IPS-18c (cell line): ENCODE data around the gene ELL.
A peak's percentile ranks its signal among the peaks of the same experiment; 100 is the strongest.

Experiments used
- H3K4me3 ChIP-seq: 2 replicates; pipeline ENCODE4 v1.7.0; 2013; ENCODE audit warnings: low read depth, mild to moderate bottlenecking, low read length, moderate library complexity; ENCODE audit not compliant: insufficient read depth
- H3K9me3 ChIP-seq: one replicate; pipeline ENCODE4 v1.6.1; 2013; ENCODE audit warnings: mild to moderate bottlenecking, low read length, moderate library complexity; ENCODE audit not compliant: control insufficient read depth, insufficient read depth

ELL gene

DNA sequence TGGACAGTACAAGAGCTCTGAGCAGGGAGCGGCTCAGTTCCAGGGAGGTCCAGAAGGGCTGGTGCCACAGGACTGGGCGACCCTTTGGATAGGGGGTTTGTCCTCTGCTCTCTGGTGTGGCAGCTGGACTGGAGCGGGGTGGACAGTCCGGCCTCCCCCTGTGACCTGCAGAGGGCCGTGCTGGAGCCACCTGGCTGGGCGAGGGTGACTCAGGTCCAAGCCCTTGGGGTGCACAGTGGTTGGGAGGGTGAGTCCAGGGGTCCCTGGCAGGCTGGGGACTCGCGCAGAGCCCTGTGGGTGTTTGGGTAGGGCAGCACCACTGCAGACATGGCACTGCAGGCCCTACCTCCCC, 95.5 kb downstream of the ELL start:
- Histone ChIP-seq H3K4me3 (no peak overlapping the region), H3K9me3 (no peaks in the 10 kb centered on the region)

DNA sequence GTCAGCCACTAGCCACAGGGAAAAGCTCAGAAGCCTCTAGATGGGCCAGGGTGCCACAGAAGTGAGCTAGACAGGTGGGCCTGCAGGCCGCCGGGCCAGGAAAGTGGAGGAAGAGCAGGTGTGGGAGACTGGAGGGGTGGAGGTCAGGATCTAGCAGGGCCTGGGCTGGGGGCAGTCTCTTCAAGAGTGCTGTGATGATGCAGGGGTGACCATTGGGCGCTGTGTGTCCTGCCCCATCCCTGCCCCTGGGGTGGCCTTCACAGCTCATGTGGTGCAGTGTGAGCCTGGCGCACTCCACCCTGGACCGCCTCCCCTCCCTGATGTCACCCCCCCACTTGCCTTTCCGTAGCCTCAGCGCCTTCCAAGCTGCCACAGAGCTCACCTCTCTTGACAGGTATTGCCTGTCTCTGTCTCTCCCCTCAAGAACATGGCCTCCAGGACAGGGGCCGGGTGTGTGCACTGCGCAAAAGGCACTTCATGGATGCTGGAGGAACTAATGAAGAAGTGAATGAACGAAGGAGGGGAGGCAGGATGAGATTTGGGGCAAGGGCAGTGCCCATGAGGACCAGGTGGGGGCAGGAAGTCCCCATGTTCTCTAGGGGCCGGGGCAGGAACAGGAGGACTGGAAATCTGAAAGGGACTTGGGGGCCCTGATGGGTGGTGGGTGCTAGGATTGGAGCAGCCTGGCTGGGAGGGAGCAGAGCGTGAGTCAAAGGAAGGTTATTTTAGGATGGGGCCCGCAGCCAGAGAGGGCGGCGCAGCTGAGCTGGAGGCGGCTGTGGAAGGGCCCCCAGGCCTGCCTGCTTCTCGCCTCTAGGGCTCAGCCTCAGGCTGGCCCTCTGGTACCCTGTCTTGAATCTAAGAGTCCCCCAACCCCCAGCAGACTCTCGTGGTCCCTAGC, 96.1 kb downstream of the ELL start:
- no peaks in the 10 kb centered on the region for H3K9me3 ChIP-seq
- no peak overlapping the region for H3K4me3 ChIP-seq

DNA sequence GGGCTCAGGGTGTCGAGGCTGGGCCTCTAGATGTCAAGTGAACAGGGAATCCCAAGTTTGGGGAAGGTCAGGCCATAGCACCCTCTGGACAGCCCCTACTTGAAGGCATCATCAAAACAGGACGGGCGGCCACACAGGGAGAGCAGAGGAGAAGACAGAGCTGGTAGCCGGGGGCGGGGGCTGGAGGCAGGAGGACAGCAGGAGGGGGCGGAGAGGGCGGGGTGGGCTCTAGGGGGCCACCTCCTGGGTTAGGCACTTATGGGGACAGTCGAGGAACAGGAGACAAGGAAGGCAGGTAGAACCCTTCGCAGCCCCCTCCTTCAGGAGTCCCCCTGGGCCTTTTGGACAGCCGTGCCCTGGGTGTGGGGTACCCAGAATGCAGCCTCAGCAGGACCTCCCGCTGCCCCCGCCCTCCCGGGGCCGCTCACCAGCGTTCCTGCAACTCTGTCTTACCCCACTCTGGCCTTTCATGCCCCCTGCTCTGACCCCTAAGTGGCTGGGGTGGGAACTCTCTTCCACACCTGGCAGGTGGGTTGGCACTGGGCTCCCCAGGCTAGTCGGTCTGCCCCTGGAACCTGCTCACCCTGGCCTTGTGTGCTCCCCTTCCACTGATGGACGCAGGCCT, 96.9 kb downstream of the ELL start:
- H3K9me3 ChIP-seq: no peaks in the 10 kb centered on the region

DNA sequence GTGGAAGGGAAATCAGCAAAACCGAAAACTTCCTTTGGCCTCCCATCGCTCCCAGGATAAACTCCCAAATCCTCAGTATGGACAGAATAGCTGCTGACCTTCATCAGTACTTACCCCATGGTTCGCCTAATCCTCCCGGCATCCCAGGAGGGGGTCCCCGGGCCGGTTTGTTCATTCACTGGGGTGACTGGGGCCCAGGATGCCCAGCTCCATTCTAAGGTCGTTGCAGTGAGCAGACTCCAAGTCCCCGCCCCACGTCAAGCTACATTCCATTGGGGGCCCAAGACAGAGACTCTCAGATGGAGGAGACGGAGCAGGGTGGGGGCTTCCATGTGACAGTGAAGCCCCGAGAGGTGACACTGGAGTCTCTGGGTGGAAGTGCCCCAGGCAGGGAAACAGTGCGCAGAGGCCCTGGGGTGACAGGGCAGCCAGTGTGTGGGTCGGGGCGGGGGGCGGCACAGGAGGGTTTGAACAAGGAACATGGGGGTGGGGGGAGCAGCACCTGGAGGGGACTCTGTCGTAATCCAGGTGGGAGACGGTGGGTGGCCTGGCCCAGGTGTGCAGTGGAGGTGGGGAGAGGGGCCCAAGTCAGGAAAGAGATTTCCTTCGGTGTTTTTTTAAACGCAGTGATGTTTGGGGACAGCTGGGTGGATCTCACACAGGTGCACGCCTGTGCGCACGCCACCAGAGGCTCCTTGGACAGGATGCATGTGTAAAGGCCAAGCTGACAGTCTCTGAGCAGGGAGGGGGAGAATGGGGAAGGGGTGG, 97.6 kb downstream of the ELL start:
- no peak overlapping the region for H3K4me3 ChIP-seq
- H3K9me3 ChIP-seq: no peaks in the 10 kb centered on the region

More for the DNA sequence above, 96.9 kb downstream of the ELL start:
- no peak overlapping the region for H3K4me3 ChIP-seq

DNA sequence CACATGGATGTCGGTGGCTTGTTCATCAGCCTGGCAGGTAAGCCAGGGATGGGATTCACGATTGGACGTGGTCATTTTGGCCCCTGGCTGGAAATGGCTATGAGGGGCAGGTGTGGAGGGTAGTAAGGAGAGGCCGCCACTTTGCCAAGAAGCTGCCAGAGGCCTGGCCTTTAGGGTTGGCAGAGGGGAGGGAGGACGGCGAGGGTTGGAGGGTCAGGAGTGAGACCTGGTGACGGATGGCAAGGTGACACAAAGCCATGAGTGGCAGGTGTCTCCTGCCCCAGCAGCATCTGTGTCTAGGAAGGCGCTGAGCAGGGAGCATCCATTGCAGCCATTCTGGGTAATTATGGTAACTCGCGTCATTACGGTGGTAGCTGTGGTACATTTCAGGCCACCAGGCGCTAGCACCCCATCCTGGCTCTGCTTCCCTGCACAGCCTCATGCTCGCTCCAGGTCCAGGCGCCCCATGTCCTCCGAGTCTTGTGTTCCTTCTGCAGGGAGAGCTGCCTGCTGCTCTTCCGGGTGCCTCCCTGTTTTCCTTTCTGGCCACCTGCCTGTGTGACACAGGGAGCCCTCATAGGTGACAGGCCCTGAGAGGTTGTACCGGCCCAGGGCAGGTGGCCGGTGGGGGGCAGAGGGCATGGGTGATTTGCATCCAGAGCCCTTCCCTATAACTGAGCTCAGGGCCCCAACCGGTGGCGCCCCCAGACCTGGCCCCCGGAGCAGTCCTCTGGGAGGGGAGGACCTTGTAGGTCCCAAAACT, 98.4 kb downstream of the ELL start:
- no peak overlapping the region for H3K4me3 ChIP-seq
- H3K9me3 ChIP-seq: no peaks in the 10 kb centered on the region

DNA sequence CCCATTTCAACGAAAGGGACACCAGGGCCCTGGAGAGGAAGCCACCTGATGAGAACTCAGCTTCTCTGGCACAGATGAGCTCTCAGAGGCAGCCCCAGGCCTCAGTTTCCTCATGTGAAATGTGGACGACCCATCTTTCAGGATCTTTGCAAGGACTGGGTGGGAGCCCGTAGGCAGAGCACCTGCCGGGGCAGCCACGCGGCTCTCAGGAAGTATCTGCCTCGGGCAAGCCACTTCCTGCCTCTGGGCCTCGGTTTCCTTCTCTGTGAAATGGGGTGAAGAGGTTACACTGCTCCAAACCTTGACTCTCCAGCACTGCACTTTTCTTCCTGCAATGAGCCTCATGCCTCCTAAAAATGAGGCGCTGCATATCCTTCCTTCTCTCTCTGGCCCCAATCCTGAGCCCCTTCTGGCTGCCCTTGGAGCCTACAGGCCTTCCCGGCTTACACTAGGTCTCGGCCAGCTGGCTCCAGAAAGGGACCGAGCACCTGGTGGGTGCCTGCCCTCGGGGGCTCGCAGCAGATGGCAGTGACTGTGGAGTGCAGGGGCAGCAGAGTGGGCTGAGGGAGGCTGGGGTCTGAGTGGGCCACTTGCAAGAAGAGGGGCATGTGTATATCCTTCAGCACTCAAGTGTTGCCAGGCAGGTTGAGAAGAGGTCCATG, 99.2 kb downstream of the ELL start:
- no peak overlapping the region for H3K4me3 ChIP-seq
- no peaks in the 10 kb centered on the region for H3K9me3 ChIP-seq

DNA sequence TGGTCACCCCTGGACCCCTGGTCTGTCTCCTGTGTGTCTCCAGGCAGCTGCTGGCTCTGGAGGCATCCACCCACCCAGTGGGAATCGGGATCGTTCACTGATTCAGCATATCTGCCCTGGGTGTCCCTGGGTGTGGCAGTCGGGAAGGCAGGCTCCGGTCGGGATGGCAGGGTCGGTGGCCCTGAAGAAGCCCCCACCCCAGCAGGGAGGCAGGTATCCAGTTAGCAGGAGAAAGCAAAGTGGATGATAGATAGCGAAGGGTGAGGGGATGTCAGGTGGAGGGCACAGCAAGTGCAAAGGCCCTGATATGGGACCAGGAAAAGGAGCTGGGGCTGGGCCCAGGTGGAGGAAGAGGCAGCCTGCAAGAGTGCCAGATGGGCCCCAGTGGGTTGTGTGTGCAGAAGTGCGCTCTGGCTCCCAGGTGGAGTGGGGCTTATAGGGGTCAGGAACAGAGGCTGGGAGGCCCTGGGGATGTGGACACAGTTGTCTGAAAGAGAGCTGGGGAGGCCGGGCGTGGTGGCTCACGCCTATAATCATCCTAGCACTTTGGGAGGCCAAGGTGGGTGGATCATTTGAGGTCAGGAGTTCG, 100.4 kb downstream of the ELL start:
- Histone ChIP-seq H3K9me3 (no peaks in the 10 kb centered on the region), H3K4me3 (no peak overlapping the region)

DNA sequence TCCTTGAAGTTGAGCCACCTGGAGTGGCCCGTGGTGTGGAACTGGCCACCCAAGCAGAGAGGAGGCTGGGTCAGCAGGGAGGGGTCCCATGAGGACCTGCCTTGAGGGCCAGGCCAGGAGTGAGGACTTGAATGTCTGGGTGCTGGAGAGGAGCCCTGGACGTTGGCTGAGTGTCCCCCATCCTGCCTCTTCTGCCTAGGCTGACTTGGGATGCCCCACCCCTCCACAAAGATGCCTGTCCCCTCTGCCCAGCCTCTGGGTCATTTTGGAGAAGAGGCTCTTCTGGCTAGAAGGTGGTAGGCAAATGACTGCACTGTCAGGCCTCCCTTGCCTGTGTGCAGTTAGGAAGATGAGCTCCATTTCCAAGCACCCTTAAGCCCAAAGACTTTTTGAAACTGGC, 100.9 kb downstream of the ELL start:
- Histone ChIP-seq H3K4me3 (no peak overlapping the region), H3K9me3 (no peaks in the 10 kb centered on the region)

DNA sequence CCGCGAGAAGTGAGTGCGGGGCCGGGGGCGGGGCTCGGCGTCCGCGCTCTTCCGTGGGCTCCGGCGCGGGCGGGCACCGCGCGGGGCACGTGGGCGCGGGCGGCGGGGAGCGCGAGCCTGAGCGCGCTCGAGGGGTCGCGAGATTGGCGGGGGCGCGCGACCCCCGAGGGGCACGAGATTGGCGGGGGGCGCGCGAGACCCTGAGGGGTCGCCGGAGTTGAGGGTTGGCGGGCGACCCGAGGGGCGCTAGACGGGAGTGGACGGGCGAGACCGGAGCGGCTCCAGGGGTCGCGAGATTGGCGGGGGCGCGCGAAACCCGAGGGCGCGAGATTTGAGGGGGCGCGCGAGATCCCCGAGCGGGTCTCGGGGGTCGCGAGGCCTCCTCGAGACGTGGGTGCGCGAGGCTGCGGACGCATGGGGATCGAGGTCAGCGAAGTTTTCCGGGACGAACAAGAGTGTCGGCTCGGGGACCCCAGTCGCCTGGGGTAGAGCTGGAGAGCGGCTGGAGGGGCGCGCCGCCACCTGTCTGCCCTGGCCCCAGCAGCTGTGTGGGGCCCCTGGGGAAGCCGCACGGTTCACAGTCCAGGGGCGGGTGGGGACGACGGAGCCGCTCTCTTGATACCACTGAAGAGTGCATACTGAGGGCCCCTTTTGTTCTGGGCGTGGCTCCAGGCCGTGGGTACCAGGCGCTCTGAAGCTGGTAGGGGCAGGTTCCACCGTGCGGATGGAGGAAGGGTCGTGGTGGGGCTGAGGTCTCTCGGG, 102.0 kb downstream of the ELL start:
- H3K4me3 ChIP-seq: peak overlapping the region; percentile 56
- no peaks in the 10 kb centered on the region for H3K9me3 ChIP-seq

DNA sequence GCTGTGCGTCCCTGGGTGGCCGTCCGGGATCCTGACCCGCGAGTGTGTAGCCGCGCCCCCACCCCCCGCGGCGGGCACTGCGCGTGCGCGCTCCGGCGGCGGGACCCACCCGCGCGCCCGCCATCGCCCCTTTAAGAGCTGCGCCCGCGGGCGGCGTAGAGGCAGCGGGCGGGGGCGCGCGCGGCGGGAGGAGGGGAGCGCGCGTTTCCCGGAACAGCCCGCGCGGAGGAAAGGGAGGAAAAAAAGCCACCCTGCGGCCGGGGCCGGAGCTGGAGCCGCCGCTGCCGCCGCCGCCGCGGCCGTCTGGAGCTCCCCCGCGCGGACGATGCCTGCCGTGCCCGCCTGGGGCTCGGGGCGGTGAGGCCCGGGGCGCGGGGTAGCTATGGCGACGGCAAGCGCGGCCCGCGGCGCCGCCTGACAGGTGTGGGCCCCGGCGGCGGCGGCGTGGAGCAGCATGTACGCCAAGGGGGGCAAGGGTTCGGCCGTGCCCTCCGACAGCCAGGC, 102.6 kb downstream of the ELL start, which contains the start of gene SSBP4:
Gene SSBP4, plus strand, starts transcription at position 204 of the 504 bp plus-strand sequence. Its CDS starts 251 bp downstream, at position 455.
- H3K4me3 ChIP-seq: peak within 1 kb of the TSS; percentile 56
- H3K9me3 ChIP-seq: no peaks in the 10 kb centered on the region

DNA sequence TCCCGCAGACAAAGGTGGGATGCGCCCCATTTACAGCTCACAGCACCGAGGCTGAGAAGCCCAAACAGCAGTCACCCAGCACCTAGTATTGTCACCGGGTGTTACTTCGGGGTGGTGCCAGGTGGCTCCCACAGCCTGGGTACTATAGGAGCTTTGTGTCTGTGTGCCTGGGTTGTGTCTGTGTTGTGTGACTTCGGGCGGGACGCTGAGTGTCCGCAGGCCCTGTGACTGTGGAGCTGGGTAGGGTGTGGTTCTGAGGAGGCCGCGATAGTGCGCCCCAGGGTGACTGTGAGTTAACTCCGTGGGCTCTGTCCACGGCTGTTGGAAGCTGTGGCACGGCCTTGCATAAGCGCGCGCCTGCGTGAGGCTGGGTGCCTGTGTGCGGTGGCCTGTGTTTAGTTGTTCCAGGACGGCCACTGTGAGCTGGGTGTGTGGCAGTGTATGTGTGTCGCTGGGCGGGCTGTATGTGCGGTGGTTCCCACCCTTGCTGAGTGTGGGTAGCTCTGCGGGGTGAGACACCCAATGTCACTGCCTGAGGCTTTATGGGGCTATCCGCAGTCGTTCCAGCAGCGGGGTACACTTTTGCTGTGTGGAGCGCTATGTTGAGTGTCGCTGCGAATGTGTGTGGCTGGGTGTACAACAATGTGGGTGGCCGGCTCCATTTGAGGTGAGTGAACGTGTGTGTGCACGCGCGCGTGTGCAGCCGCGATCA, 103.2 kb downstream of the ELL start:
- H3K9me3 ChIP-seq: no peaks in the 10 kb centered on the region
- peak overlapping the region; percentile 34 for H3K4me3 ChIP-seq

DNA sequence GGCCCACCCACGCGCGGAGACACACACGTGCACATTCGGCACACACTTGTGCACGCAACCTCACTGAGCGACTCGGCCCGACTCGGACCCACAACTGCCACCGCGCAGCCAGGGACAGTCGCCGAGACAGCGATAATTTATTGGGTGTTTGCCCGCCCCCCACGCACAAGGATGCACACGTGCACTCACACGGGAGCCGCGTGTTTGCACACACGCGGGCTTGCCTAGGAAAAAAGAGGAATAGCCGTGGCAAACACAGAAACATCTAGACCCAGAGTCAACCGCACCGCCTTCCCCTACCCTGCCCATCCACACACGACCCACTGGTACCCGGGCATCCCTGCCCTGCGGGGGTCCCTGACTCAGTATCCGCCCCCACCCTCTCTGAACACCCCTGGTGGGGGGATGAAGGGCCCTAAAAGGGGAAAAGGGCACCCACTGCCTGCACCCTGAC, 103.8 kb downstream of the ELL start:
- H3K9me3 ChIP-seq: no peaks in the 10 kb centered on the region
- peak overlapping the region; percentile 46 for H3K4me3 ChIP-seq

DNA sequence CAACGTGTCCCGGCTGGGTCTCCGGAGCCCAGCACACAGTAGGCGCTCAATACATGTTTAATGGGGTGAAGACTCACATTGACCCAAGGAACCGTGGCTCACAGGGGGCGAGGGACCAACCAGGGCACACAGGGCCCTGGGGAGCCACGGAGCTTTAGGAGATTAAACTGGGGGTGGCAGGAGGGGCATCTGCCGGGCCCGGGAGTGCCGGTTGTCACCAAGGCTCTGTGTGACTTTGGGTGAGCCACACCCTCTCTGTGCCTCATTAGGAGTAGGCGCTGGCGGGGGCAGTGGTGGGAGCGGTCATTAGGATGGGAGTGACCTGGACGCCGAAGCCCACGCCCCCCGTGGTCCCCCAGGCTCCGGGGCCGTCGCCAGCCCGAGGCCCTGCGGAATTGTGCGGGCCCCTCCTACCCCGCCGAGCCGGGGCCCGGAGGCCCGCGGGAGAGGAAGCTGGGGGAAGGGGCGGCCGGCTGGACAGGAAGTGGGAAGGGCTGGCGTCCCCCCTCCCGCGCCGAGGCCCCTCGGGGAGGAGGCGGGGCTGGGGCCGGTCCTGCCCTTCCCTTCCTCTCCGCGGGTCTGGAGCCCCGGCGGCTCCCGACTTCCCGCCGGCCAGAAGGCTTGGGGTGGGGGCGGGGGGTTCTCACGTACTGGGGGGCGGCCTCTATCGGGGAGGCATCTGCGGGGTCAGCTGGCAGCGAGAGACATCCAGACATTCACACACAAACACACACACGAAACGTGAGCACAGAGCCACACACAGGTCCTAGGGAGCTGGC, 104.4 kb downstream of the ELL start:
- Histone ChIP-seq H3K9me3 (no peaks in the 10 kb centered on the region), H3K4me3 (peak overlapping the region; percentile 63)

DNA sequence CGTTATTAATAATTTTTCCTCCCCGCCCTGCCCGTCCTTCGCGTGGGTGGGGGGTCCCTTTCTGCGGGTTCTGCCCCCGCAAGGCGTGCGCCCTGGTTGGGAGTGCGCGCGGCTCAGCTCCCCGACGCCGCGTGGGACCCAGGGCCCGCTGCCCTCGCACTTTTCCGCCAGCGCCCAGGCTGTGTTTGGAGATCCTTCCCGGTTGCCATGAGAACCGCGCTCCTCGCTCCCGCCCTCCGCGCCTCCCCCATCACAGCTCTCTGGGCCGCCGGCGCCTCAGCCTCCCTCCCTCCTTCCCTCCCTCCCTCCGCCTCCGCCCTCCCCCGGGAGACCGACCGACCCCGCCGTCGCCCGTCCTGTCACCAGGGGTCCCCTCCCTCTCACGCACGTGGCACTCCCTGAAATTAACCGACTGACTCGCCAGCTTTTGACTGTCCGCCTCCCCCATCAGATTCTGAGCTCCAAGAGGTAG, 105.1 kb downstream of the ELL start:
- no peaks in the 10 kb centered on the region for H3K9me3 ChIP-seq
- H3K4me3 ChIP-seq: peak overlapping the region; percentile 63
